OCI-LY1 (cell line): ENCODE results near the gene PPM1E.
"Not testable (repeated sequence)": the region's sequence is repeated elsewhere in the genome, so short reads cannot be mapped to it uniquely, and the experiment has no call there.

Experiments used
- CTCF ChIP-seq: fragments of 200-600 bp; sonication (generic), shearing (Covaris generic); IDR thresholded peaks from 2 replicates; pipeline ENCODE4 v1.5.1; 2017; ENCODE audit warnings: mild to moderate bottlenecking, antibody characterized with exemption, low read length, moderate library complexity, mixed read lengths
- EZH2 ChIP-seq: fragments of 200-600 bp; sonication (generic), shearing (Covaris generic); IDR thresholded peaks from 2 replicates; pipeline ENCODE4 v1.8.0; 2017; ENCODE audit warnings: borderline replicate concordance, mixed run types, mild to moderate bottlenecking, antibody characterized with exemption, low read length, moderate library complexity, mixed read lengths

- TF ChIP-seq CTCF, EZH2: not testable (repeated sequence)
Observed at GRCh38 chr17:58957725-58958073, 202.0 kb downstream of the PPM1E start.
